LNCAP (cell line): ENCODE measurements around the gene XPO5.

Experiments used
- TF ChIP-seq, protein P1 (sequence below): fragments of 450-650 bp; IDR thresholded peaks from 2 replicates; pipeline ENCODE4 v1.5.1; 2017; ENCODE audit warnings: mild to moderate bottlenecking

XPO5 gene

DNA sequence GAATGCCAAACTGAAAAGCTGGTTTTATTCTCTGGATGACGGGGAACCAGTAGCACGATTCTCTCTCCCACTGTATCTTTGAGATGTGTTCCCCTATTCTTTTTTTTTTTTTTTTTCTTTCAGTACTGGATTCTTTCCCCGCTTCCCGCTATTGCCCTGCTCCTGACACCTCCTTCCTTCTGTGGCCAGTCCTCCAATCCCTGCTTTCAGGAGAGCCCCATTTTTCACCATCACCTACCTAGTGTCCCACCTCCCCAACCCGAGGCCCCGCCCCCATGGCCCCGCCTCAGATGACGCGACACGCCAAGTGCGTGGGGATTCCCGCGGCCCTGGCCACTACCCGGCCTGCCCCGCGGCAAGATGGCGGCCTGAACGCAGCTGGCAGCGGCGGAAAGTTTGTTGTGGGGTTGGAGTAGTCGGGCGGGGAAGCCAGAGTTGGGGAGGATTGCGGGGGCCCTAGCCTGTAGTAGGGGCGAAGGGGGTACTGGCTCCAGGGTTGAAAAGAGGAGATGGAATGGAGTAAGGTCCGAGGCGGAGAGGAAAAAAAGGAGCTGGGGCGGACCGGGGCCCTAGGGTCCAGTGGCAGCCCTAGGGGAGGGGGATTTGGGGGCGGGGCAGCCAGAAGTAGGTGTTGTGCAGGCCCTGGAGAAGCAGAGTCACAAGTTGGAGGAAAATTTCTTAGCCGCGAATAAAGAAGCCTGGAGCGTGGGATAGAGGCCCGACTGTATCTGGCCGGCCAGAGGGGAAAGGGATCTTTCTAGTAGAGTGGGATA is 98.4 kb downstream of the XPO5 start, which contains the start of gene TJAP1:
Gene TJAP1, plus strand, starts transcription at position 336 of the 773 bp plus-strand sequence. CDS start 21,432 bp downstream, outside the sequence.
- TF ChIP-seq, protein P1, sequence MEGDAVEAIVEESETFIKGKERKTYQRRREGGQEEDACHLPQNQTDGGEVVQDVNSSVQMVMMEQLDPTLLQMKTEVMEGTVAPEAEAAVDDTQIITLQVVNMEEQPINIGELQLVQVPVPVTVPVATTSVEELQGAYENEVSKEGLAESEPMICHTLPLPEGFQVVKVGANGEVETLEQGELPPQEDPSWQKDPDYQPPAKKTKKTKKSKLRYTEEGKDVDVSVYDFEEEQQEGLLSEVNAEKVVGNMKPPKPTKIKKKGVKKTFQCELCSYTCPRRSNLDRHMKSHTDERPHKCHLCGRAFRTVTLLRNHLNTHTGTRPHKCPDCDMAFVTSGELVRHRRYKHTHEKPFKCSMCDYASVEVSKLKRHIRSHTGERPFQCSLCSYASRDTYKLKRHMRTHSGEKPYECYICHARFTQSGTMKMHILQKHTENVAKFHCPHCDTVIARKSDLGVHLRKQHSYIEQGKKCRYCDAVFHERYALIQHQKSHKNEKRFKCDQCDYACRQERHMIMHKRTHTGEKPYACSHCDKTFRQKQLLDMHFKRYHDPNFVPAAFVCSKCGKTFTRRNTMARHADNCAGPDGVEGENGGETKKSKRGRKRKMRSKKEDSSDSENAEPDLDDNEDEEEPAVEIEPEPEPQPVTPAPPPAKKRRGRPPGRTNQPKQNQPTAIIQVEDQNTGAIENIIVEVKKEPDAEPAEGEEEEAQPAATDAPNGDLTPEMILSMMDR: no peak

DNA sequence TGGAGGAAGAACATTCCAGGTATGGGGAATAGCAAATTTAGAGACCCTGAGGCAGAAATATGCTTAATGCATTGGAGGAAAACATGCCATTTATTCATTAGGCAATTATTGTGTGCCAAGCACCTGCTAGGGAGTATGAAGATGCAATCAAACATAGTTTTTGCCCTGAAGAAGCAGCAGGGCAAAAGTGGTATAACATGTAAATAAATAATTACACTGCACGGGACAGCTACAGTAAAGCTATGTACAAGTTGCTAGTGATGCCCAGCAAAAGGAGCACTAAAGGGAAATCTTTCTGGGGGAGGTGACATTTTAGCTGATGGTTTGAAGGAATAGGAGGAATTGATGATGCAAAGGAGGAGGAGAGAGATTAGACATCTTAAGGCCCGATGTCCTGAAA is 99.1 kb downstream of the XPO5 start:
- TF ChIP-seq, protein P1: no peak

DNA sequence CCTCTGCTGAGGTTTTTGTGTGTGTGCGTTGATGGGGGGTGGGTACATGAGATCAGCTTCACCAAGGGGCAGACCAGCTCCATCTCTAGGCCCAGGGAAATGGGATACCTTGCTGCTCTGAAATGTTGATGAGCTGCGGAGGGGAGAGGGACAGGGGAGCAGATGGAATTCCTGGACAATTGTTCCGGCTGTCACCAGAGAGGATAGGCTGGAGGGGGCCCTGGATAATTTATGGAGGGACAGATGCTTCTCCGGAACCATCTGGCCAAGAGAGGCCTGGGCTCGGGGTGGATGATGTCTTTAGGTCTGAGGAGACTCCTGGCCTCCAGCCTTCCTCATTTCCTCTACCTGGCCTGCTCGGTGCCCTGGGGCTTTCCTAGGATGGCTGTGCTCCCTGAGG is 100.3 kb downstream of the XPO5 start:
- TF ChIP-seq, protein P1: no peak

DNA sequence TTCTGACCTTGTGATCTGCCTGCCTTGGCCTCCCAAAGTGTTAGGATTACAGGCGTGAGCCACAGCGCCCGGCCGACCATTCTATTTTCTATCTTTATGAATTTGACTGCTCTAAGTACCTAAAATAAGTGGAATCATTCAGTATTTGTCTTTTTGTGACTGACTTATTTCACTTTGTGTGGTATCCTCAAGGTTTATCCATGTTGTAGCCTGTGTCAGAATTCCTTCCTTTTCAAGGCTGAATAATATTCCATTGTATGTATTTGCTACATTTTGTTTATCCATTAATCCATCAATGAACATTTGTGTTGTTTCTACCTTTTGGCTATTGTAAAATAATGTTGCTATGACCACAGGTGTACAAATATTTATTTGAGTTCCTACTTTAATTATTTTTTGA is 103.3 kb downstream of the XPO5 start:
- TF ChIP-seq, protein P1: no peak
